Measurements from ENCODE around the gene KCNK6. TPM values are rescaled to one million over a fixed set of nuclear protein-coding genes. Genes with fewer than 3 reads are reported as not detected.
"Not testable (repeated sequence)": the region's sequence is repeated elsewhere in the genome, so short reads cannot be mapped to it uniquely, and the experiment has no call there.

Gene KCNK6
- total and polyA plus RNA-seq, 4 donors: 1.2 to 4.6 (median 2.7) TPM

DNA sequence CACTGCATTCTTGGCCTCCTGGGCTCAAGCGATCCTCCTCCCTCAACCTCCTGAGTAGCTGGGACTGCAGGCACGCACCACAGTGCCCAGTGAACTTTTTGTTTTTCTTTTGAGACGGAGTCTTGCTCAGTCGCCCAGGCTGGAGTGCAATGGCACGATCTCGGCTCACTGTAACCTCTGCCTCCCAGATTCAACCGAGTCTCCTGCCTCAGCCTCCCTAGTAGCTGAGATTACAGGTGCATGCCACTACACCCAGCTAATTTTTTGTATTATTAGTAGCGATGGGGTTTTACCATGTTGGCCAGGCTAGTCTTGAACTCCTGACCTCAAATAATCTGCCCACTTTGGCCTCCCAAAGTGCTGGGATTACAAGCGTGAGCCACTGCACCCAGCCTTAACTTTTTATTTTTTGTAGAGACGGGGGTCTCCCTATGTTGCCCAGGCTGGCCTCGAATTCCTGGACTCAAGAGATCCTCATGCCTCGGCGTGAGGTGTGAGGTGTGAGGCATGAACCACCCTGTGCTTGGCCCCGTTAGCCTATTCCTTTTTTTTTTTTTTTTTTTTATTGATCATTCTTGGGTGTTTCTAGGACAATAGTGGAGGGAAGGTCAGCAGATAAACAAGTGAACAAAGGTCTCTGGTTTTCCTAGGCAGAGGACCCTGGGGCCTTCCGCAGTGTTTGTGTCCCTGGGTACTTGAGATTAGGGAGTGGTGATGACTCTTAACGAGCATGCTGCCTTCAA is 43.5 kb downstream of the KCNK6 start:
- not testable (repeated sequence) for H3K36me3 ChIP-seq (ENCODE audit: control insufficient read depth in 4 of 4, insufficient read depth in 3 of 4, low read depth in 1 of 4, low read length in 3 of 4); H3K27me3 ChIP-seq (ENCODE audit: control insufficient read depth in 4 of 4, insufficient read depth in 4 of 4, low read length in 3 of 4); H3K9me3 ChIP-seq (ENCODE audit: control insufficient read depth in 4 of 4, low read length in 3 of 4); H3K4me1 ChIP-seq (ENCODE audit: control insufficient read depth in 4 of 4, insufficient read depth in 4 of 4, low read length in 3 of 4); H3K4me3 ChIP-seq (ENCODE audit: low read depth in 1 of 3, low read length in 3 of 3); H3K9ac ChIP-seq (ENCODE audit: low read depth in 1 of 2, low read length in 2 of 2); H3K27ac ChIP-seq (ENCODE audit: low read depth in 1 of 2, low read length in 2 of 2); DNase-seq (ENCODE audit: low spot score)
- WGBS: 70% methylated on average over 15 of the region's 16 CpGs

DNA sequence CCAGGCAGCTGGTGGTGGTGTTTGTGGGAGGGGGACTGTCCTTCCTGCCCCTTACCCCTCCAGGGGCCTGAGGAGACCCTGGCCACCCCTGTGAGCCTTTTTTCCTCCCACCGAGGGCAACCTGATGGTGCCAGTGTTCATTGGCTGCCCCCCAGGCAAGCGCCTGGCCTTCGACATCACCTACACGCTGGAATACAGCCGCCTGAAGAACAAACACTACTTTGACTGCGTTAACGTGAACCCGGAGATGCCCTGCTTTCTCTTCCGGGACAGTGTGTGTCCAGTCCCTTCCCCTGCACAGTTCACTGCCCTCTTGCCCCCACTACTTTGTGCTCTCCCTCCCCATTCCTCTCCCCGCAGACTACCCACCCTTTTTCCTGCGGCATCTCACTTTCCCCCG is 47.4 kb downstream of the KCNK6 start:
- DNase-seq (ENCODE audit: low spot score): no peak
- Histone ChIP-seq H3K9me3 (ENCODE audit: control insufficient read depth in 4 of 4, low read length in 3 of 4) (no peaks in the 10 kb centered on the region), H3K27ac (ENCODE audit: low read depth in 1 of 2, low read length in 2 of 2) (no peak overlapping the region), H3K36me3 (ENCODE audit: control insufficient read depth in 4 of 4, insufficient read depth in 3 of 4, low read depth in 1 of 4, low read length in 3 of 4) (no peaks in the 10 kb centered on the region), H3K4me1 (ENCODE audit: control insufficient read depth in 4 of 4, insufficient read depth in 4 of 4, low read length in 3 of 4) (peaks cover 0 to 7% (median 0%) of the 10 kb centered on the region in 4 donors), H3K27me3 (ENCODE audit: control insufficient read depth in 4 of 4, insufficient read depth in 4 of 4, low read length in 3 of 4) (no peaks in the 10 kb centered on the region), H3K4me3 (ENCODE audit: low read depth in 1 of 3, low read length in 3 of 3) (no peak overlapping the region), H3K9ac (ENCODE audit: low read depth in 1 of 2, low read length in 2 of 2) (no peak overlapping the region)
- WGBS: 65% methylated on average over 12 of the region's 12 CpGs
- TF ChIP-seq, protein P1, sequence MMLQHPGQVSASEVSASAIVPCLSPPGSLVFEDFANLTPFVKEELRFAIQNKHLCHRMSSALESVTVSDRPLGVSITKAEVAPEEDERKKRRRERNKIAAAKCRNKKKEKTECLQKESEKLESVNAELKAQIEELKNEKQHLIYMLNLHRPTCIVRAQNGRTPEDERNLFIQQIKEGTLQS (IDR thresholded peaks at IDR 0.05): no peak
- TF ChIP-seq TAF1 (conservative IDR thresholded peaks at IDR 0.05): no peak
- TF ChIP-seq, protein P2, sequence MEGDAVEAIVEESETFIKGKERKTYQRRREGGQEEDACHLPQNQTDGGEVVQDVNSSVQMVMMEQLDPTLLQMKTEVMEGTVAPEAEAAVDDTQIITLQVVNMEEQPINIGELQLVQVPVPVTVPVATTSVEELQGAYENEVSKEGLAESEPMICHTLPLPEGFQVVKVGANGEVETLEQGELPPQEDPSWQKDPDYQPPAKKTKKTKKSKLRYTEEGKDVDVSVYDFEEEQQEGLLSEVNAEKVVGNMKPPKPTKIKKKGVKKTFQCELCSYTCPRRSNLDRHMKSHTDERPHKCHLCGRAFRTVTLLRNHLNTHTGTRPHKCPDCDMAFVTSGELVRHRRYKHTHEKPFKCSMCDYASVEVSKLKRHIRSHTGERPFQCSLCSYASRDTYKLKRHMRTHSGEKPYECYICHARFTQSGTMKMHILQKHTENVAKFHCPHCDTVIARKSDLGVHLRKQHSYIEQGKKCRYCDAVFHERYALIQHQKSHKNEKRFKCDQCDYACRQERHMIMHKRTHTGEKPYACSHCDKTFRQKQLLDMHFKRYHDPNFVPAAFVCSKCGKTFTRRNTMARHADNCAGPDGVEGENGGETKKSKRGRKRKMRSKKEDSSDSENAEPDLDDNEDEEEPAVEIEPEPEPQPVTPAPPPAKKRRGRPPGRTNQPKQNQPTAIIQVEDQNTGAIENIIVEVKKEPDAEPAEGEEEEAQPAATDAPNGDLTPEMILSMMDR (IDR thresholded peaks at IDR 0.05; ENCODE audit: low read depth, low read length, missing input control): no peak
- no peak for TF ChIP-seq EGR1 (IDR thresholded peaks at IDR 0.05; ENCODE audit: low read depth in 2 of 2)
- no peak for TF ChIP-seq FOXA2 (IDR thresholded peaks at IDR 0.05)
- no peak for TF ChIP-seq JUND (IDR thresholded peaks at IDR 0.05)
- TF ChIP-seq, protein P3, sequence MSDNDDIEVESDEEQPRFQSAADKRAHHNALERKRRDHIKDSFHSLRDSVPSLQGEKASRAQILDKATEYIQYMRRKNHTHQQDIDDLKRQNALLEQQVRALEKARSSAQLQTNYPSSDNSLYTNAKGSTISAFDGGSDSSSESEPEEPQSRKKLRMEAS (IDR thresholded peaks at IDR 0.05): no peak
- TF ChIP-seq YY1 (IDR thresholded peaks at IDR 0.05): no peak

DNA sequence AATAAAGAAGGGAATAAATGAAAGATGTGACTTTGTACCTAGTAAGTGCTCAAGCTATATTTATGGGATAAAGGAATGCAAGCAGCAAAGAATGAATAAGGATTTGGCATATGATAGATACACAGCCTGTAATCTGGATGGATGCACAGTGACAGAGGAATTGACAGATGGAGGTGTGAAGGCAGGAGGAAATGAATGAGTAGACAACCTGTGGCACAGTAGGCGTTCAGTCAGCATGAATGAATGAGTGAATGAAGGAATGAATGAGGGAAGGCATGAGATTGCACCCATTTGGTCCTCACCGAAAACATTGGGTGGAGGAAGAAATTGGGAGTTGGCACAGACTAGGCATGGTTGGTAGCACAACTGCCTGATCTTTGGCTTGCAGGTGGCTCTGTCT is 49.9 kb downstream of the KCNK6 start:
- no peaks in the 10 kb centered on the region for H3K27me3 ChIP-seq (ENCODE audit: control insufficient read depth in 4 of 4, insufficient read depth in 4 of 4, low read length in 3 of 4)
- no peak overlapping the region for H3K27ac ChIP-seq (ENCODE audit: low read depth in 1 of 2, low read length in 2 of 2)
- DNase-seq (ENCODE audit: low spot score): no peak
- H3K9ac ChIP-seq (ENCODE audit: low read depth in 1 of 2, low read length in 2 of 2): no peak overlapping the region
- no peaks in the 10 kb centered on the region for H3K36me3 ChIP-seq (ENCODE audit: control insufficient read depth in 4 of 4, insufficient read depth in 3 of 4, low read depth in 1 of 4, low read length in 3 of 4)
- no peaks in the 10 kb centered on the region for H3K9me3 ChIP-seq (ENCODE audit: control insufficient read depth in 4 of 4, low read length in 3 of 4)
- no peak for TF ChIP-seq EGR1 (IDR thresholded peaks at IDR 0.05; ENCODE audit: low read depth in 2 of 2)
- no peak for TF ChIP-seq RAD21 (IDR thresholded peaks at IDR 0.05)
- TF ChIP-seq JUND (IDR thresholded peaks at IDR 0.05): no peak
- TF ChIP-seq RXRA (IDR thresholded peaks at IDR 0.05): no peak
- no peak for TF ChIP-seq YY1 (IDR thresholded peaks at IDR 0.05)
- TF ChIP-seq, protein P4, sequence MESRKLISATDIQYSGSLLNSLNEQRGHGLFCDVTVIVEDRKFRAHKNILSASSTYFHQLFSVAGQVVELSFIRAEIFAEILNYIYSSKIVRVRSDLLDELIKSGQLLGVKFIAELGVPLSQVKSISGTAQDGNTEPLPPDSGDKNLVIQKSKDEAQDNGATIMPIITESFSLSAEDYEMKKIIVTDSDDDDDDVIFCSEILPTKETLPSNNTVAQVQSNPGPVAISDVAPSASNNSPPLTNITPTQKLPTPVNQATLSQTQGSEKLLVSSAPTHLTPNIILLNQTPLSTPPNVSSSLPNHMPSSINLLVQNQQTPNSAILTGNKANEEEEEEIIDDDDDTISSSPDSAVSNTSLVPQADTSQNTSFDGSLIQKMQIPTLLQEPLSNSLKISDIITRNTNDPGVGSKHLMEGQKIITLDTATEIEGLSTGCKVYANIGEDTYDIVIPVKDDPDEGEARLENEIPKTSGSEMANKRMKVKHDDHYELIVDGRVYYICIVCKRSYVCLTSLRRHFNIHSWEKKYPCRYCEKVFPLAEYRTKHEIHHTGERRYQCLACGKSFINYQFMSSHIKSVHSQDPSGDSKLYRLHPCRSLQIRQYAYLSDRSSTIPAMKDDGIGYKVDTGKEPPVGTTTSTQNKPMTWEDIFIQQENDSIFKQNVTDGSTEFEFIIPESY (IDR thresholded peaks at IDR 0.05): no peak
- TF ChIP-seq FOXA2 (IDR thresholded peaks at IDR 0.05): no peak
- TF ChIP-seq HNF4G (IDR thresholded peaks at IDR 0.05): no peak
- TF ChIP-seq FOXA1 (IDR thresholded peaks at IDR 0.05): no peak
- TF ChIP-seq, protein P1 (IDR thresholded peaks at IDR 0.05): no peak
- TF ChIP-seq, protein P2 (IDR thresholded peaks at IDR 0.05; ENCODE audit: low read depth, low read length, missing input control): no peak
- TF ChIP-seq NR2F2 (IDR thresholded peaks at IDR 0.05): no peak
- TF ChIP-seq, protein P3 (IDR thresholded peaks at IDR 0.05): no peak
- TF ChIP-seq HNF4A (conservative IDR thresholded peaks at IDR 0.05): no peak
- H3K4me3 ChIP-seq (ENCODE audit: low read depth in 1 of 3, low read length in 3 of 3): no peak overlapping the region
- 83% methylated on average over 2 of the region's 2 CpGs for WGBS
- H3K4me1 ChIP-seq (ENCODE audit: control insufficient read depth in 4 of 4, insufficient read depth in 4 of 4, low read length in 3 of 4): peaks cover 0 to 5% (median under 1%) of the 10 kb centered on the region in 4 donors
